GM06990 (cell line): ENCODE results near the gene EFR3B.
"Not testable (repeated sequence)": the region's sequence is repeated elsewhere in the genome, so short reads cannot be mapped to it uniquely, and the experiment has no call there.

Source experiments
- DNase-seq: peaks from one replicate; pipeline ENCODE4 v3.0.0-alpha.2; 2011; ENCODE audit not compliant: insufficient read length; ENCODE audit errors: extremely low read depth
- H3K27me3 ChIP-seq: replicated peaks from 2 replicates; pipeline ENCODE4 v1.6.0; 2011; ENCODE audit warnings: low read length; ENCODE audit not compliant: control insufficient read depth, insufficient read depth
- H3K36me3 ChIP-seq: 2 replicates; pipeline ENCODE4 v1.5.1; 2011; ENCODE audit warnings: low read length; ENCODE audit not compliant: control insufficient read depth, insufficient read depth
- H3K4me3 ChIP-seq: replicated peaks from 2 replicates; pipeline ENCODE4 v1.5.1; 2011; ENCODE audit warnings: low read depth, mild to moderate bottlenecking, control low read depth, low read length
- CTCF ChIP-seq: IDR thresholded peaks from 2 replicates; pipeline ENCODE4 v1.5.1; 2011; ENCODE audit warnings: low read length, control low read depth, mild to moderate bottlenecking, inconsistent platforms; ENCODE audit not compliant: insufficient read depth, poor library complexity, severe bottlenecking

EFR3B gene

GRCh38 chr2:25132299-25132635, 90.4 kb downstream of the EFR3B start:
- Histone ChIP-seq H3K27me3 (no peaks in the 10 kb centered on the region), H3K4me3 (no peak overlapping the region), H3K36me3 (no peaks in the 10 kb centered on the region; the same call in 1 of the 2 replicates)
- DNase-seq: no peak
- no peak for TF ChIP-seq CTCF

GRCh38 chr2:25132693-25133092, 90.8 kb downstream of the EFR3B start:
- no peak for DNase-seq
- no peak for TF ChIP-seq CTCF
- Histone ChIP-seq H3K27me3 (no peaks in the 10 kb centered on the region), H3K36me3 (no peaks in the 10 kb centered on the region; the same call in 1 of the 2 replicates), H3K4me3 (no peak overlapping the region)

- not testable (repeated sequence) for DNase-seq, H3K36me3 ChIP-seq, H3K4me3 ChIP-seq, H3K27me3 ChIP-seq
Observed at GRCh38 chr2:25140535-25140934, 98.7 kb downstream of the EFR3B start.

- no peaks in the 10 kb centered on the region for H3K36me3 ChIP-seq
- no peaks in the 10 kb centered on the region for H3K27me3 ChIP-seq
- no peak for DNase-seq
- H3K4me3 ChIP-seq: no peak overlapping the region
- TF ChIP-seq CTCF: no peak
Observed at GRCh38 chr2:25141120-25141519, 99.2 kb downstream of the EFR3B start.

- H3K4me3 ChIP-seq: no peak overlapping the region
- TF ChIP-seq CTCF: no peak
- no peaks in the 10 kb centered on the region for H3K36me3 ChIP-seq
- DNase-seq: no peak
- no peaks in the 10 kb centered on the region for H3K27me3 ChIP-seq
Observed at GRCh38 chr2:25145803-25146202, 103.9 kb downstream of the EFR3B start.

- no peak overlapping the region for H3K4me3 ChIP-seq
- DNase-seq: no peak
Observed at GRCh38 chr2:25146896-25147295, 105.0 kb downstream of the EFR3B start.

More at GRCh38 chr2:25146896-25147295, 105.0 kb downstream of the EFR3B start:
- no peaks in the 10 kb centered on the region for H3K36me3 ChIP-seq
- H3K27me3 ChIP-seq: no peaks in the 10 kb centered on the region
- no peak for TF ChIP-seq CTCF
